Immature natural killer cell (primary cell): ENCODE results near the gene CITED1. TPM values are rescaled to one million over a fixed set of nuclear protein-coding genes. Genes with fewer than 3 reads are reported as not detected.
A peak's percentile ranks its signal among the peaks of the same experiment; 100 is the strongest.

Experiments
- DNase-seq, 3 donors: peaks; one replicate each; pipeline ENCODE4 v3.0.0; 2022; ENCODE audit warnings: mixed read lengths in 1 of 3
- H3K27ac Mint-ChIP-seq, 6 donors: one replicate each; pipeline ENCODE4 v1.8.0; 2020; ENCODE audit warnings: mixed read lengths in 6 of 6, mild to moderate bottlenecking in 5 of 6, inconsistent platforms in 4 of 6, moderate library complexity in 3 of 6
- H3K27me3 Mint-ChIP-seq, 3 donors: one replicate each; pipeline ENCODE4 v1.8.0; 2020 to 2021; ENCODE audit warnings: low read depth in 3 of 3, mild to moderate bottlenecking in 3 of 3, mixed read lengths in 3 of 3, moderate library complexity in 3 of 3, inconsistent platforms in 1 of 3
- H3K36me3 Mint-ChIP-seq, 3 donors: one replicate each; pipeline ENCODE4 v1.8.0; 2020; ENCODE audit warnings: mixed read lengths in 3 of 3, inconsistent platforms in 2 of 3, mild to moderate bottlenecking in 2 of 3
- H3K4me1 Mint-ChIP-seq, 2 donors: one replicate each; pipeline ENCODE4 v1.8.0; 2020; ENCODE audit warnings: inconsistent platforms in 2 of 2, mild to moderate bottlenecking in 2 of 2, mixed read lengths in 2 of 2, moderate library complexity in 1 of 2
- H3K4me3 Mint-ChIP-seq, 5 donors: one replicate each; pipeline ENCODE4 v1.8.0; 2020; ENCODE audit warnings: mild to moderate bottlenecking in 5 of 5, mixed read lengths in 5 of 5, inconsistent platforms in 3 of 5, moderate library complexity in 3 of 5
- H3K9me3 Mint-ChIP-seq, 6 donors: one replicate each; pipeline ENCODE4 v1.8.0; 2020; ENCODE audit warnings: mild to moderate bottlenecking in 6 of 6, mixed read lengths in 6 of 6, inconsistent platforms in 4 of 6, moderate library complexity in 3 of 6
- polyA plus RNA-seq, 3 donors: library from polyadenylated mRNA; unstranded; fragments of 300-500 nt; fragmentation: Illumina TruSeq; gene quantifications; one replicate each; pipeline ENCODE4 v1.2.3, GENCODE V29; 2021

CITED1 gene
- polyA plus RNA-seq, 3 donors from 2014 or later: 1.8 TPM; not detected in 2

DNA sequence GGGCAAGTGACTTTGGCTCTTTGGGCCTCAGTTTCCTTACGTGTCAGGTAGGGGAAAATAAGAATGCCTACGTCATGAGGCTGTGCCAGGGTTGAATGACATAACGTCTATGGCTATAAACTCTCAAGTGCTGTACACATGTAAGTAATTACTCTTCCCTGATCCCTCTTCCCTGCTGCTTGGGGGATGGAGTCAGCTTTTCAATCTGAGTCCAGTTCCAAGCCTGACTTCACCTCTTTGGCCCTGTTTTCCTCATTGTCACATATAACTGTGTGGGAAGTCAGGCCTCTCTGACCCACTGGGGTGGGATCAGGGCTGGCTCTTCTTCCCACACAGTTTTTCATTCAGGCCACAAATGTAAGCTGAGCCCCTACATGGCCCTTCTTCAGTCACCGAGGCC lies 11.4 kb upstream of the CITED1 start:
- DNase-seq: no peak
- Mint-ChIP-seq H3K4me1 (no peaks in the 10 kb centered on the region), H3K9me3 (no peaks in the 10 kb centered on the region), H3K27ac (no peak overlapping the region), H3K27me3 (peaks cover 0 to 14% (median 6%) of the 10 kb centered on the region in 3 donors), H3K4me3 (no peak overlapping the region), H3K36me3 (no peaks in the 10 kb centered on the region)

GRCh38 chrX:72316408-72317110 lies 10.8 kb upstream of the CITED1 start:
- no peaks in the 10 kb centered on the region for H3K9me3 Mint-ChIP-seq
- H3K27me3 Mint-ChIP-seq: peaks cover 0 to 14% (median 6%) of the 10 kb centered on the region in 3 donors
- no peaks in the 10 kb centered on the region for H3K4me1 Mint-ChIP-seq
- no peak overlapping the region for H3K4me3 Mint-ChIP-seq
- no peaks in the 10 kb centered on the region for H3K36me3 Mint-ChIP-seq
- no peak for DNase-seq
- no peak overlapping the region for H3K27ac Mint-ChIP-seq

DNA sequence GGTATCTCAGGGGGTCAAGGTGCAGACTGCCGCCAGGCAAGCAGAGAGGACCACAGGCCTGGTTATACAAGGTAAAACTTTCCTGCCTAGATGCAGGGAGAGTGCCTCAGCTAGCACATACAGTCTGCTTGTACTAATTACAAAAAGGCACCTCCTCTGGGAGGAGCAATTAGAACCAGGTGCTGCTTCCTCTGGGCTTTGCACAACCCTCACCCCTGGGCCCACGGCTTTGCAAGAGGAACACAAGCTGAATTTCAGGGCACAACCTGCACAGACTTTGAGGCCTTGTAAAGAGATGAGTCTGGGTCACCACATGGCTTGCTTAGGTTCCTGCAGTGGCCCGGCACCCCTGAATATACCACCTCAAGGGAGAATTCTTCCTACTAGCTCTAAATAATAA lies 9.2 kb upstream of the CITED1 start:
- no peak for DNase-seq
- Mint-ChIP-seq H3K27me3 (peaks cover 0 to 14% (median 10%) of the 10 kb centered on the region in 3 donors), H3K4me3 (no peak overlapping the region), H3K9me3 (no peaks in the 10 kb centered on the region), H3K4me1 (peaks cover 0 to under 1% of the 10 kb centered on the region in 2 donors), H3K27ac (no peak overlapping the region), H3K36me3 (no peaks in the 10 kb centered on the region)

DNA sequence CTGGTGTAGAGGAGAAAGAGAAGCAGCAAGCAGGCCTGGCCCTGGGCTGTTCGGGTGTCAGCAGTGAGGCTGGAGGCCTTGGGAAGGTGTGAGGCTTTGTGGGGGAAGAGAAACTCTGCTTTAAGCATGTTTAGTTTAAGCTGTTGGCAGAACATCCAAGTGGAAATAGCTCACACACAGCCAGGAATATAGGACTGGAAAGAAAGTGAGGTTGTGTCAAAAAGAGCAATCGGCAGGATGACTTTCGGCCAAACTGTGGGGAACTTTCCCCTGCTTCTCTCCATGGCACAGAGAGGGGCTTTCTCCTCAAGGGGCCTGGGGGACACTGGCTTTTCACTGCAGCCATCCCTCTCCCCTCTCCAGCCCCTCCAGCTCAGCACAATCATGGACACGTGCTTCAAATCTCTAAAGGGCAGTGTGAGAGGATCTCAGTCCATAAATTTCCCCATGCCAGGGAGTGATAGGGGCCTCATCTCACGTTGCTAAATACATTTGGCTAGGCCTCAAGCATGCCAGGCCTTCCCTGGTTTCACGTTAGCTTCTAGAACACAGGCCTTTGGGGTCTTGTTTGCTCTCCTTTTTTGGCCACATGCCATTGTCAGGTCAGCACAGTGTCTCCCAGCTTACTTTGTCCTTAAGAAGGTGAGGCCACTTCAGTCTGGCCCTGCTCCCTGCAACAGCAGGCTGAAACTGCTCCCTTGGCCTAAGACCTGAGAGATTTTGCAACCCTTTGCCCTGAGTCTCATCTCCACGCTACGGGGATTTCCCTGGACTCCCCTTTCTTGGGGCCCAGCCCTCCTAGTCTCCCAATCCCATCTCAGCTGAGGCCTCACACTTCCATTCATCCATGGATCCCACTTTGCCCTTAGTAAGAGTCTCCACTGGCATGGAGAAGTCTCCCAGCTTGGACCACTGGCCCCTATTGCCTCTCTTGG lies 8.3 kb upstream of the CITED1 start:
- DNase-seq: no peak
- Mint-ChIP-seq H3K27ac (no peak overlapping the region), H3K9me3 (no peaks in the 10 kb centered on the region), H3K4me3 (no peak overlapping the region), H3K27me3 (peaks cover 0 to 14% (median 10%) of the 10 kb centered on the region in 3 donors), H3K4me1 (peaks cover 9% of the 10 kb centered on the region in 2 donors), H3K36me3 (no peaks in the 10 kb centered on the region)

- H3K4me1 Mint-ChIP-seq: peaks cover 22 to 25% of the 10 kb centered on the region in 2 donors
- H3K27ac Mint-ChIP-seq: no peak overlapping the region
- no peaks in the 10 kb centered on the region for H3K36me3 Mint-ChIP-seq
- peaks cover 0 to 23% (median 21%) of the 10 kb centered on the region in 3 donors for H3K27me3 Mint-ChIP-seq
- H3K4me3 Mint-ChIP-seq: no peak overlapping the region
- no peak for DNase-seq
- H3K9me3 Mint-ChIP-seq: no peaks in the 10 kb centered on the region
Measured at GRCh38 chrX:72312311-72312940, 6.7 kb upstream of the CITED1 start.

DNA sequence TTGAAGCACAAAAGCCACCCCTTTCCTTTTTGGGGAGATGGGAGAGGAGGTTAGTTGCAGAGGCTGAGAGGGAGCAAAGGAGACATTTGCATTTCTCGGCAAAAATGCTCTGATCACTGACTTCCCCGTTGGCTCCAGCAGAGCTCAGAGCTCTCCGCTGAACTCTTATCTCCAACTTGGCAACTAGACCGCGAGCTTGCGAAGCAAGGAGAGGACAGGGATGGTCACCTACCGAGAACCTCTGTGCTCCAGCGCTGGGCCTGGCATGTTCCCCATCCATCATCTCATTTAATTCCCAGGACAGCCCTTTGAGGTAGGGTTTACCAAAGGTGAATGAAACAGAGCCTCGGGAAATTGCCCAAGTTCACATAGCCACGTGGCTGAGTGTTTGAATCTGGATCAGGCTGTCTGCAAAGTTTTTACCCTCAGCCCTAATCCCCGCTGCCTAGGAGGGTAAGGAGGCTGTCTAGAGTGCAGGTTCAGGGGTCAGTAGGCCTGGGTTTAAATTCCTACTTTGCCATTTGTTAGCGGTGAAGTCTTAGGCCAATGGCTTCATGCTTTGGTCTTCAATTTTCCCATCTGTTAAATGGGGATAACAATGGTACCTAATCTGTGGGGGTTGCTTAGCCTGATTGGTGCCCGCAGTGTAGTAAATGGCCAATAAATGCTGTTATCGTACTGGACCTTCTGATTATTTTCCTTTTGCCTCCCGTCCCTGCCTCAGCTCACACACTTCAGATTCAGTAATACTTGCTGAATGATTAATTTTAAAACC lies 3.8 kb upstream of the CITED1 start:
- no peaks in the 10 kb centered on the region for H3K9me3 Mint-ChIP-seq
- H3K27ac Mint-ChIP-seq: no peak overlapping the region
- no peaks in the 10 kb centered on the region for H3K36me3 Mint-ChIP-seq
- no peak for DNase-seq
- peaks cover 6 to 35% (median 22%) of the 10 kb centered on the region in 3 donors for H3K27me3 Mint-ChIP-seq
- H3K4me3 Mint-ChIP-seq: peak overlapping the region; percentile 61 to 85 (median 79)
- peaks cover 35 to 39% of the 10 kb centered on the region in 2 donors for H3K4me1 Mint-ChIP-seq

DNA sequence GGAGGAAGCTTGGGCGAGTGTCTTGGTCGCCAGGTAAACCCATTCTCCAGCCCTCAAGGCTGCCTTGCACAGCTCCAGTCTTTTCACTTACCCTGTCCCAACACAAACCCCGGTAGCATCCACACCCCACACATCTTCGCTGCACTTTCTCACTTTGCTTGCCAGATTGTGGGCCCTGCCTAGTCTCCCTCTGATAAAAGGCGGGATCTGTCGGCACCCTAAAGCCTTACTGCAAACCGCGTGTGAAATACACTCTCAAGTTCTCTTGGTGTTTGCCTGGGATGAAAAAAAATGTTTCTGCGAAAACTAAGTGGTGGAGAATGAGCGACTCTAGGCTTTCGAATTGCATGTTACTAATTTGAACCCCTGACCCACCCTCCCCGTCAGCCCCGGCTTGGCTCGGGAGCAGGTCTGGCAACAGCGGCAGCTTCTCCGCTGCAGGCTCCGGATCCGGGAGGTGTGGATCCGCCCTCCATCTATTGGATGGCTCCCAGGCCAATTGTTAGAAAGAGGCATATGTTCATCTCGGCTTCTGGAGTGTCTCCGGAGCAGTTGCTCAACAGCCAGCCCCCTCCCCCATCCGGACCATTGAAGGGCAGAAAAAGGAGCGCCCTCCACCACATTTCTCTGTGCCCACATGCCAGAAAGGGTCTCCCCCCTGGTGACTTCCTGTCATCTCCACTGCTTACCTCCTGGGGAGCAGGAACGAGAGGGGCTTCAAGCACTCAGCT lies 3.0 kb upstream of the CITED1 start:
- Mint-ChIP-seq H3K4me3 (peak overlapping the region; percentile 61 to 85 (median 79)), H3K9me3 (no peaks in the 10 kb centered on the region), H3K4me1 (peaks cover 35 to 39% of the 10 kb centered on the region in 2 donors), H3K27me3 (peaks cover 9 to 39% (median 24%) of the 10 kb centered on the region in 3 donors), H3K27ac (peak overlapping the region in 1 of 6 donors; percentile 19), H3K36me3 (no peaks in the 10 kb centered on the region)
- peak in 2 of 3 donors; percentile 12 to 26 for DNase-seq

- no peak for DNase-seq
Measured at GRCh38 chrX:72308209-72308565, 2.5 kb upstream of the CITED1 start.

DNA sequence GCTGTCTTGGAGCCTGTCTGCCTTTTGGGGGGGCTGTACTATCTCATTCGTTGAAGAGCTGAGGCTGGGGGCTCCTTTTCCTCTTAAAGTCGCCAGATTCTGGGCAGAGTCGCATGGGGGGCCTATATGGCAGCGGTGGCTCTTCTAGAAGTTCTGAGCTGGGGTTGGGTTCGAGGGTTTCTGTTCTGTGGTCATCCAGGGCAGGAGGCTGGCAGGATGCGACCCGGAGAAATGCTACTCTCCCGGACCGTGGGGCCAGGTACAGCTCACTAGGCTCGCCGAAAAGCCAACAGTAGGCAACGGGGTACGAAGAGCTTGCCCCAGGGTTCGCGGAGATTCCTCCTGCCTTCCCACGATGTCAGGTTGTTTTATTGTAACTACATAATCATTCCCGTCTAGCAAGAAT lies 1.9 kb upstream of the CITED1 start:
- H3K36me3 Mint-ChIP-seq: no peaks in the 10 kb centered on the region
- H3K4me1 Mint-ChIP-seq: peaks cover 35 to 39% of the 10 kb centered on the region in 2 donors
- no peaks in the 10 kb centered on the region for H3K9me3 Mint-ChIP-seq
- H3K27me3 Mint-ChIP-seq: peaks cover 11 to 42% (median 23%) of the 10 kb centered on the region in 3 donors
- H3K27ac Mint-ChIP-seq: no peak overlapping the region
- no peak for DNase-seq
- H3K4me3 Mint-ChIP-seq: peak overlapping the region; percentile 72 to 90 (median 82)

More at GRCh38 chrX:72308209-72308565, 2.5 kb upstream of the CITED1 start:
- Mint-ChIP-seq H3K4me3 (peak overlapping the region; percentile 61 to 85 (median 79)), H3K27me3 (peaks cover 11 to 40% (median 20%) of the 10 kb centered on the region in 3 donors), H3K36me3 (no peaks in the 10 kb centered on the region), H3K4me1 (peaks cover 35 to 39% of the 10 kb centered on the region in 2 donors), H3K9me3 (no peaks in the 10 kb centered on the region), H3K27ac (peak overlapping the region in 1 of 6 donors; percentile 19)

DNA sequence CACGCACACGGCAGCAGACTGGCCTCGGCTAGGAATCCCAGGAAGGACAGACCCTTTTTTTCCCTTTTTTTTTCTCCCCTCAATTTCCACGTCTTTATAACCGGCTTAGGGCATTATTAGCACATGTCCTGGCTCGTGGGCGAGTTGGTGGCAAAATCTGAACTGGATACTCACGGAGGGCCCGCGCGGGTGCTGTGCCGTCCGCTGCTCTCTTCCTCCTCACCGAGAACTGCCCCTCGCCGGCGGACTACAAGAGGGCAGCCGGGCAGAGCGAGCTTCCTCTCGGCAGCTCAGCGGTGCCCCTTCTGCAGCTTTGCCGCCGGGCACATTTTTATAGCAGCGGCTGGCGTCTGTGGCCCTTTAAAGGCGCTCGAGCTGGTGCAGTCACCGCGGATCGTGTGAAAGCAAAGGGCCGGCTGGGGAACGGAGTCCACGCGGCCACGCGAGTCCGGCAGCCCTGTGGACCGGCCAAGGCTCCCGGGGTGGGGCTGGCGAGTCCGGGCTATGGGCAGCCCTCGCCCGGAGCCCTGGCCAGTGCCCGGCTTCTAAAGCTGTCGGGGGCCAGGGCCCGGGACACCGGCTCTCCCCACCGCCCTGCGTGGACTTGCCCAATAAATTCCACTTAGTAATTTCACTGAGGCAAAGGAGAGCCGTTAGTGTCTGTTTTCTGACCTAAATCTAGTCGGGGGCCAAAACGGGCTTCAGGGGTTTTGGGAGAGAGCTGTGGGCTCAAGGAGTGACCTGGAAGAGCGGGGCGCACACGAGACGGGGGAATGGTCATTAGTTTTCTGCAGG lies 1.3 kb upstream of the CITED1 start:
- H3K27me3 Mint-ChIP-seq: peaks cover 11 to 47% (median 23%) of the 10 kb centered on the region in 3 donors
- peak overlapping the region; percentile 84 to 92 (median 90) for H3K4me3 Mint-ChIP-seq
- peaks cover 35 to 39% of the 10 kb centered on the region in 2 donors for H3K4me1 Mint-ChIP-seq
- H3K27ac Mint-ChIP-seq: peak overlapping the region in 2 of 6 donors; percentile 56 to 71
- DNase-seq: peak; percentile 28 to 40 (median 35)
- no peaks in the 10 kb centered on the region for H3K9me3 Mint-ChIP-seq
- H3K36me3 Mint-ChIP-seq: no peaks in the 10 kb centered on the region

GRCh38 chrX:72306085-72306801 lies 529 bp upstream of the CITED1 start:
- H3K36me3 Mint-ChIP-seq: no peaks in the 10 kb centered on the region
- DNase-seq: no peak
- peaks cover 12 to 52% (median 26%) of the 10 kb centered on the region in 3 donors for H3K27me3 Mint-ChIP-seq

More at GRCh38 chrX:72306085-72306801, 529 bp upstream of the CITED1 start:
- Mint-ChIP-seq H3K4me3 (peak overlapping the region; percentile 84 to 90 (median 85)), H3K27ac (no peak overlapping the region), H3K4me1 (peaks cover 35 to 39% of the 10 kb centered on the region in 2 donors), H3K9me3 (no peaks in the 10 kb centered on the region)
